Measurements from ENCODE around the gene SPEF2. TPM values are rescaled to one million over a fixed set of nuclear protein-coding genes. Genes with fewer than 3 reads are reported as not detected.

SPEF2 gene
- total RNA-seq, 2 experiments from 2014 or later = 0.03 TPM; not detected in 1

DNA sequence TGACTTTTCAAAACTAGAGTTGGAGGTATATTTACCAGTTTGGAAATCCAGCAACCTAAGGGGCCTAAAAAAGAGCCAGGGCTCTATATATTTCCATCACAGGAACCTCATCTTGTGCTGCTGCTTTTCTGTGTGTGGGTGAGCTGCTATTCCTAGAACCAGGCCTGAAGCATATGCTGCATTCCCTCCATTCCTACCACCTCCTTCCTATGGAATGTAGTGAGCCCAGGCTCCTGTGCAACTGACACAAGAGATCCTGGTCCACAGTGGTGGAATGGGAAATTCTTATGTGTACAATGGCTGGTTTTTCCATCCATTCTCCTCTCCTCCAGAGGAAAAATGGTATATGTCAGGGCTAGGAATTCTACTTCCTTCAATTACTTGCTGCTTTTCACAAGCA lies 39.1 kb downstream of the SPEF2 start:
- no peaks in the 10 kb centered on the region for H3K9me2 ChIP-seq (ENCODE audit: insufficient read depth, low read length)
- H2AFZ ChIP-seq (ENCODE audit: low read length) = no peak overlapping the region; the same call in 1 of the 2 replicates
- H4K20me1 ChIP-seq (ENCODE audit: insufficient read depth, low read length) = no peaks in the 10 kb centered on the region
- H3K4me2 ChIP-seq (ENCODE audit: low read length) = no peak overlapping the region
- BruUV-seq (replicated peaks) = no TSS peak
- TF ChIP-seq, protein P1, sequence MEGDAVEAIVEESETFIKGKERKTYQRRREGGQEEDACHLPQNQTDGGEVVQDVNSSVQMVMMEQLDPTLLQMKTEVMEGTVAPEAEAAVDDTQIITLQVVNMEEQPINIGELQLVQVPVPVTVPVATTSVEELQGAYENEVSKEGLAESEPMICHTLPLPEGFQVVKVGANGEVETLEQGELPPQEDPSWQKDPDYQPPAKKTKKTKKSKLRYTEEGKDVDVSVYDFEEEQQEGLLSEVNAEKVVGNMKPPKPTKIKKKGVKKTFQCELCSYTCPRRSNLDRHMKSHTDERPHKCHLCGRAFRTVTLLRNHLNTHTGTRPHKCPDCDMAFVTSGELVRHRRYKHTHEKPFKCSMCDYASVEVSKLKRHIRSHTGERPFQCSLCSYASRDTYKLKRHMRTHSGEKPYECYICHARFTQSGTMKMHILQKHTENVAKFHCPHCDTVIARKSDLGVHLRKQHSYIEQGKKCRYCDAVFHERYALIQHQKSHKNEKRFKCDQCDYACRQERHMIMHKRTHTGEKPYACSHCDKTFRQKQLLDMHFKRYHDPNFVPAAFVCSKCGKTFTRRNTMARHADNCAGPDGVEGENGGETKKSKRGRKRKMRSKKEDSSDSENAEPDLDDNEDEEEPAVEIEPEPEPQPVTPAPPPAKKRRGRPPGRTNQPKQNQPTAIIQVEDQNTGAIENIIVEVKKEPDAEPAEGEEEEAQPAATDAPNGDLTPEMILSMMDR (conservative IDR thresholded peaks at IDR 0.05; ENCODE audit: low read length) = no peak
- no peak for TF ChIP-seq EZH2phosphoT487 (IDR thresholded peaks at IDR 0.05; ENCODE audit: borderline replicate concordance, low read depth, low read length)
- no peak for DNase-seq (ENCODE audit: low spot score)
- no peaks in the 10 kb centered on the region for H3K36me3 ChIP-seq (ENCODE audit: insufficient read depth, low read length)
- H3K9me3 ChIP-seq (ENCODE audit: low read length) = no peaks in the 10 kb centered on the region
- CTCF ChIA-PET (ENCODE audit: unreplicated experiment) = no interaction called here
- POLR2A ChIA-PET = interaction anchor here (0.6 kb wide), 1 partner anchor 17 kb away, joined by 6 read pairs; no protein-coding TSS in a partner anchor
- H3K4me3 ChIP-seq (ENCODE audit: low read depth, low read length, poor library complexity, severe bottlenecking) = no peak overlapping the region
- H3K27ac ChIP-seq (ENCODE audit: low read depth, low read length, poor library complexity, severe bottlenecking) = no peak overlapping the region
- H3K4me1 ChIP-seq (ENCODE audit: insufficient read depth, low read length, poor library complexity, severe bottlenecking) = peaks cover 10% of the 10 kb centered on the region
- intact Hi-C loops (cut with micrococcal nuclease; ENCODE audit: unreplicated experiment) = no loop called here
- no peaks in the 10 kb centered on the region for H3K79me2 ChIP-seq (ENCODE audit: insufficient read depth, low read depth, low read length)

DNA sequence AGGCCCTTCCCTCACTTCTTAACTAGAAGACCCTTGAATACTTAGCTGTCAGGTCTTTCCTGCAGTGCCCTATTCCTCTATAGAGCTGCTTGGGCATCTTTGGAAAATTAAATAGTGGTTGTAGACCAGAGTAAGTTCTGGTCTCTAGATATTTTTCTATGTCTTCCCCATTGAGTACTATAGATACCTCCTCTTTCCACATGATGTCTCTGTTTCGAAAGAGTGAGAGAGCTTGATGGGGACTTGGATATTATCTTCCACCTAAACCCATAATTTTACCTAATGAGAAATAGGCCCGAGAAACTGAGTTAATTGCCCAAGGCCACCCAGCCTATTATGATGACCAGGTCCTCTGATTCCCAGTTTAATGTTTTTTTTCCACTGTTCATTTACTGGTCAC lies 40.2 kb downstream of the SPEF2 start:
- CTCF ChIA-PET (ENCODE audit: unreplicated experiment) = no interaction called here
- no peak for DNase-seq (ENCODE audit: low spot score)
- H3K79me2 ChIP-seq (ENCODE audit: insufficient read depth, low read depth, low read length) = no peaks in the 10 kb centered on the region

DNA sequence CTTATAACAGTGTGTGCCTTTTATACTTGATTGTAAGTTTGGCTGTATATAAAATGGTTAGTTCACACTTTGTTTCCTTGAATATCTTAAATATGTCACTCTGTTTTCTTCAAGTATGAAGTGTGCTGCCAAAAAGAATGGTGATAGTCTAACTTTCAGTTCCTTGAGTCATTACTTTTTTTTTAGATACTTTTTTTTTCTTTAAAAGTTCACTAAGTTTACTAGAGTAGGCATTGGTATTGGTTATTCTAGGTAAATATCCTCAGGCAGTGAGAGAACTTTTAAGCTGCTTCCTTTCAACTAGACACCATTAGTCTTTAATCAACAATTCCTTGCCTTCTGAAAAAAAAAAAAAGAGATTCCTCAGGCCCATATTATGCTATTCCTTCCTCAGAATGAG lies 41.9 kb downstream of the SPEF2 start:
- Histone ChIP-seq H3K9me2 (ENCODE audit: insufficient read depth, low read length) (no peaks in the 10 kb centered on the region), H3K79me2 (ENCODE audit: insufficient read depth, low read depth, low read length) (no peaks in the 10 kb centered on the region), H3K4me2 (ENCODE audit: low read length) (no peak overlapping the region), H3K36me3 (ENCODE audit: insufficient read depth, low read length) (no peaks in the 10 kb centered on the region), H3K4me1 (ENCODE audit: insufficient read depth, low read length, poor library complexity, severe bottlenecking) (peaks cover 11% of the 10 kb centered on the region), H2AFZ (ENCODE audit: low read length) (peak overlapping the region; percentile 20; the same call in 1 of the 2 replicates), H3K9me3 (ENCODE audit: low read length) (no peaks in the 10 kb centered on the region; the same call in 1 of the 2 replicates), H3K4me3 (ENCODE audit: low read depth, low read length, poor library complexity, severe bottlenecking) (no peak overlapping the region), H4K20me1 (ENCODE audit: insufficient read depth, low read length) (no peaks in the 10 kb centered on the region), H3K27ac (ENCODE audit: low read depth, low read length, poor library complexity, severe bottlenecking) (no peak overlapping the region)
- BruUV-seq (replicated peaks) = no TSS peak
- DNase-seq (ENCODE audit: low spot score) = no peak
- ChIA-PET POLR2A (interaction anchor here (1.0 to 3.1 kb wide), 4 partner anchors 9 to 121 kb away, joined by 3 to 10 read pairs (median 4); no protein-coding TSS in a partner anchor), CTCF (ENCODE audit: unreplicated experiment) (no interaction called here)
- no peak for TF ChIP-seq EZH2phosphoT487 (IDR thresholded peaks at IDR 0.05; ENCODE audit: borderline replicate concordance, low read depth, low read length)
- TF ChIP-seq, protein P1 (conservative IDR thresholded peaks at IDR 0.05; ENCODE audit: low read length) = no peak
- intact Hi-C loops (cut with micrococcal nuclease; ENCODE audit: unreplicated experiment) = no loop called here

More for the DNA sequence above, 40.2 kb downstream of the SPEF2 start:
- Histone ChIP-seq H3K9me3 (ENCODE audit: low read length) (no peaks in the 10 kb centered on the region), H4K20me1 (ENCODE audit: insufficient read depth, low read length) (no peaks in the 10 kb centered on the region), H2AFZ (ENCODE audit: low read length) (no peak overlapping the region; the same call in 1 of the 2 replicates), H3K36me3 (ENCODE audit: insufficient read depth, low read length) (no peaks in the 10 kb centered on the region), H3K9me2 (ENCODE audit: insufficient read depth, low read length) (no peaks in the 10 kb centered on the region), H3K4me3 (ENCODE audit: low read depth, low read length, poor library complexity, severe bottlenecking) (no peak overlapping the region), H3K4me1 (ENCODE audit: insufficient read depth, low read length, poor library complexity, severe bottlenecking) (peaks cover 10% of the 10 kb centered on the region), H3K4me2 (ENCODE audit: low read length) (no peak overlapping the region), H3K27ac (ENCODE audit: low read depth, low read length, poor library complexity, severe bottlenecking) (no peak overlapping the region)
- POLR2A ChIA-PET = interaction anchor here (0.7 to 3.1 kb wide), 3 partner anchors 11 to 15 kb away, joined by 3 to 10 read pairs (median 5); no protein-coding TSS in a partner anchor
- no TSS peak for BruUV-seq (replicated peaks)
- intact Hi-C loops (cut with micrococcal nuclease; ENCODE audit: unreplicated experiment) = no loop called here
- TF ChIP-seq, protein P1 (conservative IDR thresholded peaks at IDR 0.05; ENCODE audit: low read length) = peak; percentile 42; the same call in 1 of the 2 replicates
- TF ChIP-seq EZH2phosphoT487 (IDR thresholded peaks at IDR 0.05; ENCODE audit: borderline replicate concordance, low read depth, low read length) = no peak
